Activated CD4-positive, alpha-beta T cell treated with anti-CD3 and anti-CD28 coated beads, Interleukin-2, amount 50 U/mL, for 16 hours (primary cell): ENCODE measurements around the gene TTC5.
A peak's percentile ranks its signal among the peaks of the same experiment; 100 is the strongest.
"Not testable (repeated sequence)": the region's sequence is repeated elsewhere in the genome, so short reads cannot be mapped to it uniquely, and the experiment has no call there.

ENCODE experiments used
- DNase-seq: peaks from one replicate; pipeline ENCODE4 v3.0.0-alpha.2; 2020

The TTC5 gene

GRCh38 chr14:20302042-20302755, 3.6 kb downstream of the TTC5 start:
- peak; percentile 20 for DNase-seq

GRCh38 chr14:20295067-20295466, 10.7 kb downstream of the TTC5 start:
- peak; percentile 8 for DNase-seq

GRCh38 chr14:20294636-20295035, 11.1 kb downstream of the TTC5 start:
- no peak for DNase-seq

- not testable (repeated sequence) for DNase-seq
These were observed 23.8 kb downstream of the TTC5 start for GRCh38 chr14:20281998-20282397.

- not testable (repeated sequence) for DNase-seq
These were observed 25.5 kb downstream of the TTC5 start for GRCh38 chr14:20280265-20280664.

GRCh38 chr14:20278414-20278813, 27.3 kb downstream of the TTC5 start:
- no peak for DNase-seq

GRCh38 chr14:20277409-20277808, 28.3 kb downstream of the TTC5 start:
- DNase-seq, result no peak

- no peak for DNase-seq
These were observed 31.7 kb downstream of the TTC5 start for GRCh38 chr14:20274062-20274461.

- not testable (repeated sequence) for DNase-seq
These were observed 41.4 kb downstream of the TTC5 start for GRCh38 chr14:20264361-20264760.

- DNase-seq, result no peak
These were observed 43.1 kb downstream of the TTC5 start for GRCh38 chr14:20262642-20263128.

GRCh38 chr14:20247646-20248246, 58.0 kb downstream of the TTC5 start:
- peak; percentile 5 for DNase-seq
